Upper lobe of left lung (tissue), 6 donors: ENCODE results near the gene RCC2. TPM values are rescaled to one million over a fixed set of nuclear protein-coding genes. Genes with fewer than 3 reads are reported as not detected.
"Not testable (repeated sequence)": the region's sequence is repeated elsewhere in the genome, so short reads cannot be mapped to it uniquely, and the experiment has no call there.

Experiments used
- ATAC-seq, 2 donors: fragments of 200-7000 bp; cut with Tn5 transposase; one replicate each; pipeline ENCODE4 v1.9.1; 2022; ENCODE audit warnings: mild to moderate bottlenecking in 2 of 2, moderate library complexity in 2 of 2; ENCODE audit not compliant: low FRiP score in 2 of 2
- DNase-seq, 2 donors: peaks; one replicate each; pipeline ENCODE4 v3.0.0-alpha.2; 2019 to 2020
- H3K27ac ChIP-seq, 4 donors: fragments of 200-600 bp; sonication (generic); one replicate each; pipeline ENCODE4 v1.5.1; 2016 to 2019
- H3K27me3 ChIP-seq, 4 donors: fragments of 200-600 bp; sonication (generic); one replicate each; pipeline ENCODE4 v1.5.1; 2017 to 2019
- H3K36me3 ChIP-seq, 4 donors: fragments of 200-600 bp; sonication (generic); one replicate each; pipeline ENCODE4 v1.5.1; 2016 to 2019
- H3K4me1 ChIP-seq, 4 donors: fragments of 200-600 bp; sonication (generic); one replicate each; pipeline ENCODE4 v1.5.1; 2018 to 2019
- H3K4me3 ChIP-seq, 4 donors: fragments of 200-600 bp; sonication (generic); one replicate each; pipeline ENCODE4 v1.5.1; 2017 to 2019; ENCODE audit warnings: mild to moderate bottlenecking in 2 of 4, moderate library complexity in 1 of 4
- H3K9me3 ChIP-seq, 4 donors: fragments of 200-600 bp; sonication (generic); one replicate each; pipeline ENCODE4 v1.5.1; 2018 to 2019
- EP300 ChIP-seq, 4 donors: sonication (generic); formaldehyde crosslinking; IDR thresholded peaks; one replicate each; pipeline ENCODE4 v1.5.1; 2017; ENCODE audit warnings: antibody characterized with exemption in 4 of 4, control low read depth in 2 of 4
- POLR2A ChIP-seq, 4 donors: fragments of 450-650 bp; IDR thresholded peaks; one replicate each; pipeline ENCODE4 v1.5.1; 2016 to 2017; ENCODE audit warnings: antibody characterized with exemption in 4 of 4, mild to moderate bottlenecking in 2 of 4
- POLR2AphosphoS5 ChIP-seq, 2 donors: sonication (generic); formaldehyde crosslinking; IDR thresholded peaks; one replicate each; pipeline ENCODE4 v1.5.1; 2017; ENCODE audit warnings: antibody characterized with exemption in 2 of 2
- WGBS, 2 donors: methylation state at CpG; one replicate each; pipeline ENCODE4 v1.1.5; 2017 to 2018; 5-methylcytosine and 5-hydroxymethylcytosine counted together
- total RNA-seq, 6 donors: library from RNA; depleted of rRNA in 4 of 6; stranded (reverse); fragments of >200 nt in 4 of 6; gene quantifications; one replicate each; pipeline versions ENCODE4 v1.1.0 to v1.2.1, GENCODE V29; 2016 to 2021
- TF ChIP-seq, protein P1 (sequence below), 6 experiments: fragments of 450-650 bp in 4 of 6; fragments of 200-600 bp in 2 of 6; sonication (generic) in 2 of 6; IDR thresholded peaks; one replicate each; pipeline ENCODE4 v1.5.1; 2016 to 2019; ENCODE audit warnings: antibody characterized with exemption in 6 of 6
- donor health status: DM: no; HTN: no; CAD: no; lungs with moderate emphysema.
- donor health status: DM: no; HTN: yes; CAD: no; lungs with severe emphysema.

Gene RCC2
- total RNA-seq, 6 donors from 2014 or later, result 32.1 to 66.2 (median 47.7) TPM

DNA sequence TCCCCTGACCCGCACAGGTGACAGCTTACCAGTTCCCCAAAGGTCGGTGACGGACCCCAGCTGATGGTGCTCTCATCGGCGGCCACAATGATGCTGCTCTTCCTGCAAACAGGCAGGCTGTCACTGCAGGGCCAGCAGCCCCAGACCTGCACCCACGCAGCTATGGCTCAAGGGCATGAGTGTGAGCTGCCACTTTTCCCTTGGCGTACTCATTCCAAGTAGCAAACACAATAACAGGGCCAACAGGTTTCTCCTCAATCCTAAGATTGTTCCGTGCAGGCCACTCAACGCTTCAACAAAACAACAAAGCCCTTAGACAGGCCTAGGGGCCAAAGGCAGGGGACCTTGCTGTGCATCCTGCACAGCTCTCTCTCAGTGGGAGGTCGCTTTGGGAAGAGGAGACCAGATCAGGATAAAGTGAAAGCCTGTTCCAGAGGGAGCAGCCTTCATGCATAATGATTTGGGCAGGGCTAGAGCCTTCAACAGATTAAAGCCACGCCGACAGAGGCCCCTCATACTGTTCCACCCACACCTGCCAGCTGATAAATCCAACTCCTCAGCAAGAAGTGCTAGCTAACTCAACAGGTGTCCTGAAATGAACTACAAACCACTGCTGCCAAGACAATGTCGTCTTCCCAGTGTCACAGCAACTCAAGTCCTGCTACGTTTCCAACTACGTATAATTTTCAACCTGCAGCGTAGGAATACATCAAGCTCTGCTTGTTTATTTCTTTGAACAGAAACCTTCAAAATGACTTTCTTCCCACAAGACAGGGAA, 27.2 kb downstream of the RCC2 start:
- no peaks in the 10 kb centered on the region for H3K27me3 ChIP-seq
- ATAC-seq, result peak in 1 of 2 donors; percentile 79
- H3K36me3 ChIP-seq, result peaks cover 37 to 99% (median 92%) of the 10 kb centered on the region in 4 donors
- H3K4me3 ChIP-seq, result no peak overlapping the region
- TF ChIP-seq, protein P1, sequence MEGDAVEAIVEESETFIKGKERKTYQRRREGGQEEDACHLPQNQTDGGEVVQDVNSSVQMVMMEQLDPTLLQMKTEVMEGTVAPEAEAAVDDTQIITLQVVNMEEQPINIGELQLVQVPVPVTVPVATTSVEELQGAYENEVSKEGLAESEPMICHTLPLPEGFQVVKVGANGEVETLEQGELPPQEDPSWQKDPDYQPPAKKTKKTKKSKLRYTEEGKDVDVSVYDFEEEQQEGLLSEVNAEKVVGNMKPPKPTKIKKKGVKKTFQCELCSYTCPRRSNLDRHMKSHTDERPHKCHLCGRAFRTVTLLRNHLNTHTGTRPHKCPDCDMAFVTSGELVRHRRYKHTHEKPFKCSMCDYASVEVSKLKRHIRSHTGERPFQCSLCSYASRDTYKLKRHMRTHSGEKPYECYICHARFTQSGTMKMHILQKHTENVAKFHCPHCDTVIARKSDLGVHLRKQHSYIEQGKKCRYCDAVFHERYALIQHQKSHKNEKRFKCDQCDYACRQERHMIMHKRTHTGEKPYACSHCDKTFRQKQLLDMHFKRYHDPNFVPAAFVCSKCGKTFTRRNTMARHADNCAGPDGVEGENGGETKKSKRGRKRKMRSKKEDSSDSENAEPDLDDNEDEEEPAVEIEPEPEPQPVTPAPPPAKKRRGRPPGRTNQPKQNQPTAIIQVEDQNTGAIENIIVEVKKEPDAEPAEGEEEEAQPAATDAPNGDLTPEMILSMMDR (IDR thresholded peaks at IDR 0.05), result no peak
- TF ChIP-seq POLR2AphosphoS5 (IDR thresholded peaks at IDR 0.05) (peak in 1 of 2 donors; percentile 29), EP300 (IDR thresholded peaks at IDR 0.05) (peak in 1 of 4 donors; percentile 57), POLR2A (IDR thresholded peaks at IDR 0.05) (peak in 1 of 4 donors; percentile 18)
- 77 to 84% methylated on average over 9 to 16 of the region's 16 CpGs for WGBS, 2 donors
- peak overlapping the region in 3 of 4 donors; percentile 40 to 60 (median 57) for H3K27ac ChIP-seq
- peak in 1 of 2 donors; percentile 65 for DNase-seq
- no peaks in the 10 kb centered on the region for H3K9me3 ChIP-seq
- H3K4me1 ChIP-seq, result peaks cover 0 to 10% (median 2%) of the 10 kb centered on the region in 4 donors

DNA sequence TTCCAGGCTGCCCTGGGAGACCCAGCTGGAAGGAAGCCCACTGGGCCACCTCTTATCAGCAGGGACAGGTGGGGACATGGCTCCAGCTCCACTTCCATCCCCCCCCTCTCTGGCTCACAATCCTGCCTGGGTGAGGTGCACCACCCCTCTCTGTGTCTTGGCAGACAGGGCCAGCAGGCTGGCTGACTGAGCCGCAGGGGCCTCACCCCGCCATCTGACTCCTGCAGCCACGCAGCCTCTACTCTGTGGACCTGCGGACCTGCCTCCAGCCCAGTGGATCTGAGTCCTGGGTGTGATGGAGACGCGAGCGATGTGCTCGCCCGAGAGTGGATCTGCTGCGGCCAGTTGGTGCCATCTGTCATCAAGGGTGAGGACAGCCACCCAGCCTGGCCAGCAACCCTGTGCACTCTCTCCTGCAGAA, 30.1 kb downstream of the RCC2 start:
- Histone ChIP-seq H3K27ac (no peak overlapping the region), H3K4me1 (peaks cover 0 to 11% (median 8%) of the 10 kb centered on the region in 4 donors), H3K9me3 (no peaks in the 10 kb centered on the region), H3K4me3 (no peak overlapping the region), H3K36me3 (peaks cover 23 to 75% (median 68%) of the 10 kb centered on the region in 4 donors), H3K27me3 (no peaks in the 10 kb centered on the region)
- no peak for ATAC-seq
- TF ChIP-seq, protein P1 (IDR thresholded peaks at IDR 0.05), result no peak
- TF ChIP-seq POLR2AphosphoS5 (IDR thresholded peaks at IDR 0.05), result no peak
- no peak for TF ChIP-seq EP300 (IDR thresholded peaks at IDR 0.05)
- no peak for TF ChIP-seq POLR2A (IDR thresholded peaks at IDR 0.05)
- DNase-seq, result no peak
- 98 to 99% methylated on average over 6 to 10 of the region's 10 CpGs for WGBS, 2 donors

DNA sequence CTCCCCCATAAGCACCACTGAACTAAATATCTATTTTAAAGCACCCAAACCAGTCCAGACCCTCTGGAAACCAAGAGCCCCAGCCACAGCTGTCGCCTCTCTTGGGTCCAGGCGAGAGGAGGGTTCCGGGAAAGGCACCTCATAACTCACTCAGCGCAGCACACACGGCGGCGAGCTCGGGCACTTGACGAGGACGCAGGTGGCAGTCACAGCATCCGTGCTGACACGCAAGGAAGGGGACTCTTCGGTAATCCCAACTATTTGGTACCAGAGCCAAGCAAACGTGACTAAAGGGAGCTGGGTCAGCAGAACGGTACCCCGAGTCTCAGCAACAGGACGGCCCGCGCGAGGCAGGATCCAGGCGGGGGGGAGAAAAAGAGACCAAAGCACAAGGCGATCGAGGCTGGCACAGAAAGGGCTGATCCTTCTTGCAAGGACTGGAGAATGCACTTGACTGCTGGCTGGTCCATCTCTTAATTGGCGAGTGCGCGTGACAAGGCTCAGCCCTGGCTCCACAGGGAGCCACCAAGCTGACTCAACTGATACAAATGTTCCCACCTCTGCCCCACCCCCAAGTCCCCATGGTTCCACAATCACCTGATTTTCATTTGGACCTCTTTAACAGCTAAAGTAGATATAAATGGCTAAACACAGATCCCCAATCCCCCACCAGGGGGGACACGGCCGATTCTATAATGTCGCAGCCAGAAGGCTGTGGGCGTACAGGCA, 31.5 kb downstream of the RCC2 start:
- Histone ChIP-seq H3K36me3 (peaks cover 22 to 60% (median 55%) of the 10 kb centered on the region in 4 donors), H3K4me1 (peaks cover 0 to 11% (median 8%) of the 10 kb centered on the region in 4 donors)
- 94 to 95% methylated on average over 27 to 30 of the region's 30 CpGs for WGBS, 2 donors
- not testable (repeated sequence) for H3K27me3 ChIP-seq, H3K9me3 ChIP-seq, H3K27ac ChIP-seq, H3K4me3 ChIP-seq, DNase-seq, ATAC-seq

DNA sequence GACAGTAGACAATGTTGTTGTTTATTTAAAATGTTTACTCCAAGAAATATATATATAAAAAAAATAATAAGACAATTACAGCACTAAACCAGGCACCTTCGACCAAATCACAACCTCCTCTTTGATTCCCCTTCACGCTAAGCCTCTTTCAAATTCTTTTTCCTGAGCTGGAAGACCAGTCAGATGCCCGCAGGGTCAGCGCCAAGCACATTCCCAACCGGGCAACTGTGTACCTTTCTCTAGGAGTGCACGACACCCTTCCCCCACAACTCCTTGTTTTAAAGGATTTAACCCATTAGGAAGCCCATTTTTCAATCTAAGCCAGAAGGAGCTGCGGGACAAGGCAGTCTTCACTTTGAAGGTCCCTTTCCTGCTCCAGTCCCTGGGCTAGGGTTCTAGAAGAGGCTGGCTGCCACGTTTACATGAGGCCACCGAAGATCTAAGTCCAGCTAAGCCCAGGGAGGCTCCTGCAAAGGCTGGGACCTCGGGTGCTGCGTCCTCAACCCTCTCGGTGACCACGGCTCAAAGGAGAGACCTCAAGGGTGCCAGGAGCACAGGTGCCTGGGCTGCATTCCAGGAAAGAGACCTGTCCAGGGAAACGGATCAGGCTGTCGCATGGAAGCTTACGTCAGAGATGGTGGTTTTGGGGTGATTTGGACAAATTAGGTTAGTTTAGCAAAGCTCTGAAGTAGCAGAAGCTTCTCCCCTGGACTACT, 32.6 kb downstream of the RCC2 start:
- DNase-seq, result not testable (repeated sequence)
- WGBS, 2 donors, result 80% methylated on average over 16 of the region's 16 CpGs
- peaks cover 16 to 50% (median 44%) of the 10 kb centered on the region in 4 donors for H3K36me3 ChIP-seq

DNA sequence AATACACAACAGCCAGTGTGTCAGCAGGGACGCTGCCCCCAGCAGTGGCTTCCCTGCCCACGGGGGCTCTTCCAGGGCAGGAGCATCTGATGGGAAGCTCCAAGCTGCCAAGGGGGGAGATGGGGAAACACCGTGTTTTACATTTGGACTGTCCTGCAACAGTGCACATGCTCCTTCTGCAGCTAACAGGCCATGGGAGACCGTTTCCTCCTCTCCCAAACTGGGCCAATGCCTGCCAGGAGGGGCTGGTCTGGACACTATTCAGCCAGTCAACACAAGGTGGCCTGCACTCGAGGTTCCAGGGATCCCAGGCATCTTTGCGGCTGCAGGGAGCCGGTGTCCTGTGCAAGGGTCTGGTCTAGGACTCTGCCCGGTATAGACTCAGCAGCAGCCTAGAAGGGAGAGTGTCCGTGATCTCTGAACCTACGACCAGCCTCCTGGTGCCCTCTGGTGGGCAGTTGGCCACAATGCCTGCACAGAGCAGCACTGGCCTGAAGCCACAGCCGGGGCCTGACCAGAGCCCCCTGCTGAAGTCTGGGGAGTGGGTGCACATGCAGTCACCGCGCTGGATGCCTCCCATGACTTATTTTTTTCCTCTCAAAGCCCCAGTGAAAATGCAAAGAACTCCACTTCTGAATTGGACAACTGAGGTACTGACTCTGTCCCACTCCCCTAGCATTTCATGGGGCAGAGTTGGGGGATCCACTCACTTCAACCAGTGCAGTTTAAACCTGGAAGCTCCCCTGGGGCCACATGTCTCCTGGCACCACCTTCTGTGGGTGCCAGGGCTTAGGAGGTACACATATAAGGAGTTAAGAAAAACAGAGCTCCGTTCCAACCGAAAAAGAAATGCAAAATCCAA, 33.3 kb downstream of the RCC2 start:
- Histone ChIP-seq H3K9me3 (no peaks in the 10 kb centered on the region), H3K36me3 (peaks cover 16 to 42% (median 37%) of the 10 kb centered on the region in 4 donors), H3K27me3 (no peaks in the 10 kb centered on the region), H3K4me3 (no peak overlapping the region), H3K27ac (no peak overlapping the region), H3K4me1 (peaks cover 0 to 8% (median 3%) of the 10 kb centered on the region in 4 donors)
- ATAC-seq (peak; percentile 83 to 86), DNase-seq (peak in 1 of 2 donors; percentile 68)
- WGBS, 2 donors, result 50 to 60% methylated on average over 7 to 15 of the region's 15 CpGs
- TF ChIP-seq POLR2A (IDR thresholded peaks at IDR 0.05), result no peak
- TF ChIP-seq POLR2AphosphoS5 (IDR thresholded peaks at IDR 0.05), result no peak
- TF ChIP-seq EP300 (IDR thresholded peaks at IDR 0.05), result no peak
- TF ChIP-seq, protein P1 (IDR thresholded peaks at IDR 0.05), result peak; percentile 67 to 79 (median 74)

More for the DNA sequence above, 32.6 kb downstream of the RCC2 start:
- ATAC-seq, H3K9me3 ChIP-seq, H3K4me3 ChIP-seq, H3K27ac ChIP-seq, H3K27me3 ChIP-seq: not testable (repeated sequence)
- peaks cover 0 to 11% (median 7%) of the 10 kb centered on the region in 4 donors for H3K4me1 ChIP-seq
